HUES48 (cell line): Measurements from ENCODE around the gene ZNF778.

Experiments
- H3K27ac ChIP-seq: one replicate; pipeline ENCODE4 v1.7.0; 2013; ENCODE audit warnings: low read depth, low read length, inconsistent platforms
- H3K27me3 ChIP-seq: 2 replicates; pipeline ENCODE4 v1.6.1; 2013; ENCODE audit warnings: mild to moderate bottlenecking, low read length; ENCODE audit not compliant: control insufficient read depth, insufficient read depth
- H3K36me3 ChIP-seq: 2 replicates; pipeline ENCODE4 v1.6.1; 2013; ENCODE audit warnings: low read length; ENCODE audit not compliant: control insufficient read depth, insufficient read depth
- H3K4me1 ChIP-seq: 2 replicates; pipeline ENCODE4 v1.6.1; 2013; ENCODE audit warnings: mild to moderate bottlenecking, low read length; ENCODE audit not compliant: control insufficient read depth, insufficient read depth
- H3K4me3 ChIP-seq: 2 replicates; pipeline ENCODE4 v1.5.1; 2013; ENCODE audit warnings: mild to moderate bottlenecking, low read depth, low read length
- H3K9ac ChIP-seq: 2 replicates; pipeline ENCODE4 v1.6.1; 2013; ENCODE audit warnings: mild to moderate bottlenecking, low read depth, low read length, moderate library complexity
- H3K9me3 ChIP-seq: 2 replicates; pipeline ENCODE4 v1.6.1; 2013; ENCODE audit warnings: low read length; ENCODE audit not compliant: control insufficient read depth, insufficient read depth

Gene ZNF778

GRCh38 chr16:89217388-89218191, at the start of gene ZNF778:
ZNF778 (plus strand) TSS chr16:89217703; CDS start chr16:89221128, 3,425 bp downstream.
- Histone ChIP-seq H3K36me3 (peaks cover 16% of the 10 kb centered on the region), H3K4me1 (peaks cover 4% of the 10 kb centered on the region; the same call in 1 of the 2 replicates), H3K27me3 (no peaks in the 10 kb centered on the region), H3K9me3 (no peaks in the 10 kb centered on the region), H3K9ac (peak within 1 kb of the TSS; percentile 94), H3K27ac (peak within 1 kb of the TSS; percentile 92), H3K4me3 (peak within 1 kb of the TSS; percentile 98)

GRCh38 chr16:89168381-89169189, 48.9 kb upstream of the ZNF778 start:
- Histone ChIP-seq H3K36me3 (no peaks in the 10 kb centered on the region), H3K4me3 (no peak overlapping the region), H3K27me3 (peaks cover 18% of the 10 kb centered on the region), H3K4me1 (peaks cover 19% of the 10 kb centered on the region), H3K9ac (no peak overlapping the region), H3K27ac (no peak overlapping the region), H3K9me3 (no peaks in the 10 kb centered on the region)

- H3K27me3 ChIP-seq, result peaks cover 18% of the 10 kb centered on the region
- no peak overlapping the region for H3K4me3 ChIP-seq
- no peaks in the 10 kb centered on the region for H3K36me3 ChIP-seq
- no peak overlapping the region for H3K27ac ChIP-seq
- no peak overlapping the region for H3K9ac ChIP-seq
- H3K9me3 ChIP-seq, result no peaks in the 10 kb centered on the region
- peaks cover 22% of the 10 kb centered on the region for H3K4me1 ChIP-seq
These were observed 47.7 kb upstream of the ZNF778 start for GRCh38 chr16:89169778-89170177.

GRCh38 chr16:89170346-89171215, 46.9 kb upstream of the ZNF778 start:
- Histone ChIP-seq H3K27me3 (peaks cover 18% of the 10 kb centered on the region), H3K27ac (no peak overlapping the region), H3K4me1 (peaks cover 22% of the 10 kb centered on the region), H3K9me3 (no peaks in the 10 kb centered on the region), H3K9ac (no peak overlapping the region), H3K36me3 (no peaks in the 10 kb centered on the region), H3K4me3 (peak overlapping the region; percentile 69)

GRCh38 chr16:89171216-89172170, 46.0 kb upstream of the ZNF778 start, which contains the start of gene CDH15:
CDH15 (plus strand) TSS chr16:89171748; CDS start chr16:89171832, 84 bp downstream.
- peaks cover 18% of the 10 kb centered on the region for H3K27me3 ChIP-seq
- no peak within 1 kb of the TSS for H3K9ac ChIP-seq
- H3K36me3 ChIP-seq, result no peaks in the 10 kb centered on the region
- no peaks in the 10 kb centered on the region for H3K9me3 ChIP-seq
- H3K4me3 ChIP-seq, result peak within 1 kb of the TSS; percentile 69
- no peak within 1 kb of the TSS for H3K27ac ChIP-seq
- H3K4me1 ChIP-seq, result peaks cover 22% of the 10 kb centered on the region

- Histone ChIP-seq H3K4me1 (peaks cover 18% of the 10 kb centered on the region), H3K9ac (no peak overlapping the region), H3K36me3 (no peaks in the 10 kb centered on the region), H3K27ac (no peak overlapping the region), H3K27me3 (peaks cover 18% of the 10 kb centered on the region), H3K9me3 (no peaks in the 10 kb centered on the region), H3K4me3 (no peak overlapping the region)
These were observed 45.4 kb upstream of the ZNF778 start for GRCh38 chr16:89172171-89172527.

GRCh38 chr16:89172528-89173173, 44.9 kb upstream of the ZNF778 start:
- no peaks in the 10 kb centered on the region for H3K36me3 ChIP-seq
- no peak overlapping the region for H3K9ac ChIP-seq
- no peaks in the 10 kb centered on the region for H3K9me3 ChIP-seq
- no peak overlapping the region for H3K27ac ChIP-seq
- H3K4me1 ChIP-seq, result peaks cover 16% of the 10 kb centered on the region
- H3K4me3 ChIP-seq, result no peak overlapping the region
- peaks cover 18% of the 10 kb centered on the region for H3K27me3 ChIP-seq

- Histone ChIP-seq H3K9ac (no peak overlapping the region), H3K4me1 (peaks cover 16% of the 10 kb centered on the region), H3K4me3 (no peak overlapping the region), H3K9me3 (no peaks in the 10 kb centered on the region), H3K27ac (no peak overlapping the region), H3K27me3 (peaks cover 18% of the 10 kb centered on the region), H3K36me3 (no peaks in the 10 kb centered on the region)
These were observed 44.2 kb upstream of the ZNF778 start for GRCh38 chr16:89173174-89173921.

GRCh38 chr16:89174055-89174827, 43.3 kb upstream of the ZNF778 start:
- Histone ChIP-seq H3K9me3 (no peaks in the 10 kb centered on the region), H3K4me1 (peaks cover 16% of the 10 kb centered on the region), H3K4me3 (no peak overlapping the region), H3K36me3 (no peaks in the 10 kb centered on the region), H3K9ac (no peak overlapping the region), H3K27me3 (peaks cover 18% of the 10 kb centered on the region), H3K27ac (no peak overlapping the region)
